ENCODE results near the gene SIDT1. TPM values are rescaled to one million over a fixed set of nuclear protein-coding genes. Genes with fewer than 3 reads are reported as not detected.

The SIDT1 gene
- total and polyA plus RNA-seq, 3 donors from 2014 or later: 5.0 to 8.6 (median 5.9) TPM

DNA sequence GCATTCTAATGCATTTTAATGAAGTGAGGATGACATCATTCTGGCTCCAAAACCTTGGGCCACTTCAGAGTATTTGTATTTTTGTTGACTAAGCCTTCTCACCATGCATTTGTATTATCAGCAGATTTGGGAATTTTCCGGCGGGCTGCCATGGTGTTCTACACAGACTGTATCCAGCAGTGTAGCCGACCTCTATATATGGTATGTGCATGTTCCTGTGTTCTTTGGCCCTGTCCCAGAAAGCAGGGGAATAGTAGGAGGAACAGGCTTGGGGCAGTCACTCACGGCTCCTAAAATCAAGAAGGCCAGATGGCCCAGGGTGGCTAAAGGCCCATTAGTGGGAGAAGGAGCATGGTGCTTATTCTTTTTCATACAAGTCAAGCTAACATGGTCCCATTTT, 83.6 kb downstream of the SIDT1 start:
- intact Hi-C loops (cut with DNase I; ENCODE audit: low total_unique reads): no loop called here

DNA sequence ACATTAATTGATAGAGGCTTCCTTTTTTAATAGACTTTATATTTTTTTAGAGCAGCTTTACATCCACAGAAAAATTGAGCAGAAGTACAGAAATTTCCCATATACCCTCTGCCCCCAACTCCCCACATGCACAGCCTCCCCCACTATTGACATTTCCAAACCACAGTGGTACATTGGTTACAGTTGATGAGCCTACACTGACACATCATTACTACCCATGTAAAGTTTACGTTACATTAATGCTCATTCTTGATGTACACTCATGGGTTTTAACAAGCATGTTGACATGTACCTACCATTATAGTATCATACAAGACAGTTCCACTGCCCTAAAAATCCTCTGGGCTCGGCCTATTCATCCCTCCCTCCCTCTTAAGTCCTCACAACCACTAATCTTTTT, 85.4 kb downstream of the SIDT1 start:
- no peak overlapping the region for H3K4me3 ChIP-seq
- no peaks in the 10 kb centered on the region for H3K4me1 ChIP-seq
- no peaks in the 10 kb centered on the region for H3K27me3 ChIP-seq
- no peaks in the 10 kb centered on the region for H3K36me3 ChIP-seq (ENCODE audit: low read depth, missing control alignments)
- no peak for DNase-seq
- TF ChIP-seq, protein P1, sequence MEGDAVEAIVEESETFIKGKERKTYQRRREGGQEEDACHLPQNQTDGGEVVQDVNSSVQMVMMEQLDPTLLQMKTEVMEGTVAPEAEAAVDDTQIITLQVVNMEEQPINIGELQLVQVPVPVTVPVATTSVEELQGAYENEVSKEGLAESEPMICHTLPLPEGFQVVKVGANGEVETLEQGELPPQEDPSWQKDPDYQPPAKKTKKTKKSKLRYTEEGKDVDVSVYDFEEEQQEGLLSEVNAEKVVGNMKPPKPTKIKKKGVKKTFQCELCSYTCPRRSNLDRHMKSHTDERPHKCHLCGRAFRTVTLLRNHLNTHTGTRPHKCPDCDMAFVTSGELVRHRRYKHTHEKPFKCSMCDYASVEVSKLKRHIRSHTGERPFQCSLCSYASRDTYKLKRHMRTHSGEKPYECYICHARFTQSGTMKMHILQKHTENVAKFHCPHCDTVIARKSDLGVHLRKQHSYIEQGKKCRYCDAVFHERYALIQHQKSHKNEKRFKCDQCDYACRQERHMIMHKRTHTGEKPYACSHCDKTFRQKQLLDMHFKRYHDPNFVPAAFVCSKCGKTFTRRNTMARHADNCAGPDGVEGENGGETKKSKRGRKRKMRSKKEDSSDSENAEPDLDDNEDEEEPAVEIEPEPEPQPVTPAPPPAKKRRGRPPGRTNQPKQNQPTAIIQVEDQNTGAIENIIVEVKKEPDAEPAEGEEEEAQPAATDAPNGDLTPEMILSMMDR (IDR thresholded peaks at IDR 0.05): no peak
- TF ChIP-seq POLR2A (IDR thresholded peaks at IDR 0.05): no peak
- intact Hi-C loops (cut with DNase I; ENCODE audit: low total_unique reads): no loop called here
- 94 to 95% methylated on average over 2 of the region's 2 CpGs for WGBS, 2 donors
- H3K27ac ChIP-seq: no peak overlapping the region
- H3K9me3 ChIP-seq: no peaks in the 10 kb centered on the region

More for the DNA sequence above, 83.6 kb downstream of the SIDT1 start:
- TF ChIP-seq POLR2A (IDR thresholded peaks at IDR 0.05): no peak
- TF ChIP-seq, protein P1 (IDR thresholded peaks at IDR 0.05): no peak
- no peak overlapping the region for H3K4me3 ChIP-seq
- no peaks in the 10 kb centered on the region for H3K36me3 ChIP-seq (ENCODE audit: low read depth, missing control alignments)
- H3K27me3 ChIP-seq: no peaks in the 10 kb centered on the region
- DNase-seq: no peak
- no peaks in the 10 kb centered on the region for H3K9me3 ChIP-seq
- no peak overlapping the region for H3K27ac ChIP-seq
- H3K4me1 ChIP-seq: no peaks in the 10 kb centered on the region
- 47 to 50% methylated on average over 4 of the region's 4 CpGs for WGBS, 2 donors

DNA sequence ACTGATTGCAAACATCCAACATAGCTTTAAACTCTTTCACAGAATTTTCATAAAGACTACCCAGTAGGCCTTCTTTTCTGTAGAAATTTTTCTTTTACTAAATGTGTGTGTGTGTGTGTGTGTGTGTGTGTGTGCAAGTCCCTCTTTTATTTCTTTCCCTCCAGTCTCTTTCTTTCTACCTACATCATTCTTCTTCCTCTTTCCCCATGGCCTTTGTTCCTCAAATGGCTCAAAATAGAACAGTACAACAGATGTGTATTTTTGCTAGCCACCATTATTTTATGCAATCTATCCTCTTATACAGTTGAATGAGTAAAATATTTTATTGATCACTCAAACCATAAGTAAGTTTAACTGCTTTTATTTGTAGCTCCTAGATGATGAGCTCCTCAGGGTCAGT, 87.7 kb downstream of the SIDT1 start:
- no peaks in the 10 kb centered on the region for H3K36me3 ChIP-seq (ENCODE audit: low read depth, missing control alignments)
- intact Hi-C loops (cut with DNase I; ENCODE audit: low total_unique reads): no loop called here
- H3K27ac ChIP-seq: no peak overlapping the region
- DNase-seq: no peak
- TF ChIP-seq, protein P1 (IDR thresholded peaks at IDR 0.05): no peak
- no peak for TF ChIP-seq POLR2A (IDR thresholded peaks at IDR 0.05)
- no peak overlapping the region for H3K4me3 ChIP-seq
- H3K27me3 ChIP-seq: no peaks in the 10 kb centered on the region
- H3K4me1 ChIP-seq: no peaks in the 10 kb centered on the region
- no peaks in the 10 kb centered on the region for H3K9me3 ChIP-seq

DNA sequence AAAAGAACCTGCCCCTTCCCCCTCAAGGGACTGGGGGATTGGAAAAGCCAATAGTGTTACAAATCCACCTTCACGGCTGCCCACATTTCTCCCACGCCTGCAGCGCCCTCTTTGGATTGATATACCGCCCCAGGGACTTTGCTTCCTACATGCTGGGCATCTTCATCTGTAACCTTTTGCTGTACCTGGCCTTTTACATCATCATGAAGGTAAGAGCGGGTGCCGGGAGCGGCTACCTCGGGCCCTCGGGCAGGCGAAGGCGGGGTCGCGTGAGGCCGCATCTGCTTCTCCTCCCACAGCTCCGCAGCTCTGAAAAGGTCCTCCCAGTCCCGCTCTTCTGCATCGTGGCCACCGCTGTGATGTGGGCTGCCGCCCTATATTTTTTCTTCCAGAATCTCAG, 91.0 kb downstream of the SIDT1 start:
- no peaks in the 10 kb centered on the region for H3K9me3 ChIP-seq
- H3K4me1 ChIP-seq: no peaks in the 10 kb centered on the region
- DNase-seq: peak; percentile 18
- no peaks in the 10 kb centered on the region for H3K36me3 ChIP-seq (ENCODE audit: low read depth, missing control alignments)
- WGBS, 2 donors: 32 to 38% methylated on average over 19 of the region's 19 CpGs
- TF ChIP-seq, protein P1 (IDR thresholded peaks at IDR 0.05): no peak
- TF ChIP-seq POLR2A (IDR thresholded peaks at IDR 0.05): no peak
- H3K27me3 ChIP-seq: no peaks in the 10 kb centered on the region
- intact Hi-C loops (cut with DNase I; ENCODE audit: low total_unique reads): no loop called here
- no peak overlapping the region for H3K4me3 ChIP-seq
- no peak overlapping the region for H3K27ac ChIP-seq

DNA sequence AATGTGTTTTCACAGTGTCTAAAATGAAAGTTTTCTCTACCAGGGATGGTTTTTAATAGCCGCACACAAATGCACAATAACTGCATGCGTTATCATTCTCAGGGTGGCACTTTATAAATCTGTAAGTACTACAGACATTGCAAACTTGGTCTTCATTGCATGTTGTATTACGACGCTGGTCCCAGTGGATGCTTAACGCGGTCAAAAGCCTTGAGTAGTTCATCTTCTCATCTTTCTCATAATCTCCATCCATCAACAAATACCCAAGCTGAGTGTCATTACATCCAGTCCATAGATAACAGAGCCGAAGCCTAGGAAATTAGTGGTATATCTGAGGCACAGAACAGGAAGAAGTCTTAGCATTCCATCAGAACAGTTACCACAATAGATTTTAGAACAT, 91.5 kb downstream of the SIDT1 start:
- intact Hi-C loops (cut with DNase I; ENCODE audit: low total_unique reads): no loop called here
- TF ChIP-seq, protein P1 (IDR thresholded peaks at IDR 0.05): no peak
- no peak for TF ChIP-seq POLR2A (IDR thresholded peaks at IDR 0.05)
- Histone ChIP-seq H3K4me1 (no peaks in the 10 kb centered on the region), H3K4me3 (no peak overlapping the region), H3K27me3 (no peaks in the 10 kb centered on the region), H3K36me3 (ENCODE audit: low read depth, missing control alignments) (no peaks in the 10 kb centered on the region), H3K9me3 (no peaks in the 10 kb centered on the region), H3K27ac (no peak overlapping the region)
- DNase-seq: no peak
- WGBS, 2 donors: 66 to 68% methylated on average over 7 of the region's 7 CpGs
